Occipital lobe (tissue), 2 donors: Measurements from ENCODE around the gene FOXN3. TPM values are rescaled to one million over a fixed set of nuclear protein-coding genes. Genes with fewer than 3 reads are reported as not detected.

Source experiments
- DNase-seq: peaks from one replicate; lab custom pipeline; 2025; lab: John Stamatoyannopoulos, UW
- total RNA-seq: library from RNA; depleted of rRNA; stranded (reverse); fragments of >200 nt; gene quantifications from one replicate; pipeline ENCODE4 v1.2.3, GENCODE V29; 2014

FOXN3 gene
- total RNA-seq, 1 donor from 2014 or later, result 36.8 TPM

DNA sequence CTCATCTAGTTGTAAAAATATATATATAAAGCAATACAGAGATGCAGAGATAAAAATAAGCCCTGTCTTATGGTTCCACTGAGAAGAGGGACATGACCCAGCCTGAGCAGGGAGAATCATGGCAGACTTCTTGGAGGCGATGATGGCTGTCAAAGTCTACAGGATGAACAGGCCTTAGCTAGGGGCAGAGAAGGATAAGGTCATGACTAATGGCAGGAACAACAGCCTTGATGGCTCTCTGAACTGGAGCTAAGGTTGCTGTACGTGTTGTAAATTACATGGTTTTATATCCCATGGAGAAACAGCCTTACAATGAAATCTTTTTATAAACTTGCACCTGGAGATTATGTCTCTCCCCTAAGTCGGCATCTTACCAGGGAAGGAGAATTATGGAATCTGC, 32.4 kb downstream of the FOXN3 start:
- no peak for DNase-seq

DNA sequence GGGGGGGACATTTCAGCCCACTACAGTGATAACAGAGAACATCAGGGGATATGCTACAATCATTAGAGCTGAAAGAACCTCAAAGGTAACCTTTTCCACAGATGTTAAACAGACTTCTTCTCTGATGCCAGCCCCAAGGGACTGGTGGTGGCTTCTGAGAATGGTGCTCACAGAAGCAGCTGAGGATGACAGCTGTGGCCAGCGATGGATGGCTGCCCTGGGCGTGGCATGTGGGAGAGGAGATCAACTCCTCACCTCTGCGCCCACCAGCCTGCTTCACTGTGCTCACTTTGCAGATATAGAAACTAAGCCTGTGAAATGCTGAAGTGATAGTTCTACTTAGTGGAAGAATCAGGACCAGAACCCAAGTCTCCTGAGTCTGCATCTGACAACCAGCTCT, 33.0 kb downstream of the FOXN3 start:
- DNase-seq, result no peak

DNA sequence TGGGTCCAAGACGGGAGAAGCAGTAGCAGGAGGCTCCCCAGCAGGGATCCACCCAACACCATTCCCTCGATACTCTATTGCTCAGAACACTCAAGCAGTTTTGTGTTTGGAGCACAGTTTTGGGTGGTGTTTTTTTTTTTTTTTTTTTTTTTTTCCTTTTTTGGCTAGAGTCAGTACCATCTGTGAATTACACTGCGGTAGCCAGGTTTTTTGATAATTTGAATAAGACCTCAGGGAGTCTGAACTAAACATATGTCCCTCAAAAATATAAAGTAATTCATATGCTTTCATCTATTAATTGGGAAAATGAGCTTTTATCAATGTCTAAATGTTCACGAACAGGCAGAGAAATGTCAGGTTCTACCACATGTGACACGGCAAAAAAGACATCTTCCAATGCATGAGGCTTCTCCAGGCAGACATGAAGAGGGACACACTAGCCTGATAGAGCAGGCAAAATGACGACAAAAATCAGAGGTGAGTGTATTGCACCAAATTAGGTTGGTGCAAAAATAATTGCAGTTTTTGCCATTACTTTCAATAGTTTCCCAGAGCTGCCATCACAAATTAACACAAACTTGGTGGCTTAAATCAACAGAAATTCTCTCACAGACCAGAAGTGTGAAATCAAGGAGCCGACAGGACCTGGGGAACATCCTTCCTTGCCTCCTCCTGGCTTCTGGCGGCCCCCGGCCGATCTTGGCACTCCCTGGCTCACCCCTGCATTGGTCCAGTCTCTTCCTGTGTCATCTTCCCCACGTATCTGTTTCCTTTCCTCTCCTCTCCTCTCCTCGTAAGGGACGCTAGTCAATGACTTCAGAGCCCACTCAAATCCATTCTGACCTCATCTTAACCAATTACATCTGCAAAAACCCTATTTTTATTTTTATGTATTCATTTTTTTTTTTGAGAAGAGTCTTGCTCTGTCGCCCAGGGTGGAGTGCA, 33.9 kb downstream of the FOXN3 start:
- DNase-seq, result no peak

DNA sequence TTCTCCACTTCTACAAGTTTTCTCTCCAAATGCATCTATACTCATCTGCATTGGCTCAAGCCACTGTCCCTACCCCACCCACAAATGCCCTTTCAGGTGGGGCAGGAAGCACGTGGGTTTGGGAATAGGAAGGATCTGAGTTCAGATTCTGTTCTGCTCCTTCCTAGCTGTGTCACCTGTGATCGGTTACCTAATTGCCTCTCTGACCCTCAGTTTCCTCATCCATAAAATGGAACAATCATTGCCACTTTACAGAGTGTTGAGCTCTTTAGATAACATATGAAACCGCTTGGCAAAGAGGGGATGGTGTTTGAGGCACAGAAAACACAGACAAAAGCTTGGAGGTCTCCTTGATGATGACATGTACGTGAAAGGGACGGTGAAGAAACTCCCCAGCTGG, 34.5 kb downstream of the FOXN3 start:
- DNase-seq, result no peak

DNA sequence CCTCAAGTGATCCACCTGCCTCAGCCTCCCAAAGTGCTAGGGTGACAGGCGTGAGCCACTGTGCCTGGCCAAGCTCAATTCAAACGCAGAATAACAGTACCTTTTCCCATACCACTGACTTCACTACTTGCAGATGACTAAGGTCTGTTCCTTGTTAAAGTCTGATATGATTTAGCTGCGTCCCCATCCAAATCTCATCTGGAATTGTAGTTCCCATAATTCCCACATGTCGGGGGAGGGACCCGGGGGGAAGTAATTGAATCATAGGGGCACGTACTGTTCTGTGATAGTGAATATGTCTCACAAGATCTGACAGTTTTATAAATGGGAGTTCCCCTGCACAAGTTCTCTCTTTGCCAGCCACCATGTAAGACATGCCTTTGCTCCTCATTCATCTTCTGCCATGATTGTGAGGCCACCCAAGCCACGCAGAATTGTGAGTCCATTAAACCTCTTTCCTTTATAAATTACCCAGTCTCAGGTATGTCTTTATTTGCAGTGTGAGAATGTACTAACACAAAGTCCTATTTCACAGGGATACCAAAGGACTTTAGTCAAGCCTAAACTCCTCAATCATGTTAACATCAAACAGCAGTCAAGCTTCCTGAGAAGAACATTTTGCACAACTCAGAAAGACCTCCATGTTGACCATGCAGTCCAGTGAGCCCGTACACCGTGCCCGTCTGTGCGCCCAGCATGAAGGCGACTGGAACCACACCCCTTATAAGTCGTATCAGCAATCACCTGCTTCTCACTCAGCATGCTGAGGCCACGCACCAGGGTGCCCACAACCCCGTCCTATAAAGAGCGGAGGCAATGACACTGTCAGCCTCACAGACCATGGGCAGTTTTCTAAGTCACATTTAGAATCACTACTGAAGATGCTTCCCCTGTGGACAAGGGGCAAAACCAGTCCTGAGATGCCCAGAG, 36.9 kb downstream of the FOXN3 start:
- no peak for DNase-seq

DNA sequence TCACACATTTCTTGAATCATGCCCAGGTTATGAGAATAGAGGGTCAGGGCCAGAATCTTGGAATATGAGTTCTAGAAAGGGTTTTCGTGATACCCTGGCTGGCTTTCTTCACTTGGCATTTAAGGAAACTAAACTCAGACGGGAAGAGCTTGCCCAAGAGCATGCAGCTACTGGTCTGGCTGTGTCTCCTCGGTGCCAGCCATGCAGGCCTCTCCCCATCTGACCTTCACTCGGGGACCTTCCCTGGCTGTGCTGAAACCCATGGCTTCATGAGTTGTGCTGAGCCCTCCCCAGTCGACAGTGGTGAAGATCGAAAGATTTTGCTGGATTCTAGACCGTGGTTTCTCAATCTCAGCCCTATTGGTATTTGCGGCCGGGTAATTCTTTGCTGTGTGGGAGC, 38.0 kb downstream of the FOXN3 start:
- DNase-seq, result no peak

DNA sequence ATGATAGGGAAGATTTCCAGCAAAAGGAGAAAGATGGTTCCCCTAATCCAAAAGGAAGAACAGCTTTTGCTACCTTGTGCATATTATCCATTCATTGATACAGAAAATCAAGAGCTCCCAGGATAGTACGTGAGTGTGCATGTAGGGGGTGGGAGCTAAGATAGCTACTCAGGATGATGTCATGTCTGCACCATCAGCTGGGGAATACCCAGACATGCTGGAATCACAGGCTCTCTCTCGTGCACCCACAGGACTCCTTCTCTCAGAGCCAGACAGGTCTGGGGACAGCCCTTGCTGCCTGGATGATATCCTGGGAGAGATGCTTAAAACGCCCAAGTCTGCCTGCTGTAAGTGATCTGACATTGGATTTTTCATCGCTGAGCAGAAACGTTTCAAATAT, 38.9 kb downstream of the FOXN3 start:
- DNase-seq, result no peak

DNA sequence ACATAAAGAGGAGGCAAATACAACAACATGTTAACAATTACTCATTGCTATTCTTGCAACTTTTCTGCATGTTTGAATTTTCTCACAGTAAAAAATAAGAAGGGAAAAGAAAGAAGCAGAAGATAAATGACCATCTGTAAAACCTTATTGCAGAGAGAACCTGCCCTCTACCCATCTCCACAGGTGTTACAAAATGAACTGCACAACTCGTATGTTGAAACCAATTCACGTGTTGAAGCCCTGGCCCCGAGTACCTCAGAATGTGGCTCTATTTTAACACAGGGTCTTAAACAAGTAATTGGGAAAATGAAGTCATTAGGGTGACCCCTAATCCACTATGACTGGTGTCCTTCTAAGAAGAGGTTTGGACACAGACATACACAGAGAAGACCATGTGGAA, 39.5 kb downstream of the FOXN3 start:
- no peak for DNase-seq

DNA sequence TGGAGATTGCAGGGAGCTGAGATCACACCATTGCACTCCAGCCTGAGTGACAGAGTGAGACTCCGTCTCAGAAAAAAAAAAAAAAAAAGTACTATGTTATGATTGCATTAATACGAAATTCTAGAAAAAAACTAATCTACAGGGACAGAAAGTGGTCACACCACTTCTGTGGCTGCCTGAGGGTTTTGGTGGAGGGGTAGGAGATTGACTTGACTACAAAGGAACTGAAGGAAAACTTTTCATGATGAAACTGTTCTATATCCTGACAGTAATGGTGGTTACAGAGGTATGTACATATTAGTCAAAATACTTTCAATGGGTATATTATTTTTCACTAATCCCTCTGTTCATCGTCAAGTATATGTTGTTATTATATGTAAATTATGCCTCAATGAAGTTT, 42.1 kb downstream of the FOXN3 start:
- DNase-seq, result no peak

DNA sequence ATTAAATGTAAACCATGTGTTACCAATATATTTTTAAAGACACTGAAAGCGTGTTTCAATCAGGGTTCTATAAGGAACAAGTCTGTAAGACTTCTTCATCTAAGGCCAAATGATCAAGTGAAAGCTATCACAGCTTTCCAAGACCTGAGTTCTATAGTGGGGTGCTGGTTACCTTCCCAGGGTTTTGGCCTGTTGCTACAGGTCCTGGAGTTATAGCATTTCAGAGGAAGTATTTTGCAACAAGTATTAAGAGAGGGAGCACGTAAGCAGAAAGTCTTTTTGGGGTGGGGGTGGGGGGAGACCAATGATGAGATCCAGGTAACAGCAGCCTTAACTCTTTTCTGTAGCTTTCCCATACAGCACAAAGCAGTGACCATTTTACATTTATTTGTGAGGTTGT, 43.8 kb downstream of the FOXN3 start:
- no peak for DNase-seq

DNA sequence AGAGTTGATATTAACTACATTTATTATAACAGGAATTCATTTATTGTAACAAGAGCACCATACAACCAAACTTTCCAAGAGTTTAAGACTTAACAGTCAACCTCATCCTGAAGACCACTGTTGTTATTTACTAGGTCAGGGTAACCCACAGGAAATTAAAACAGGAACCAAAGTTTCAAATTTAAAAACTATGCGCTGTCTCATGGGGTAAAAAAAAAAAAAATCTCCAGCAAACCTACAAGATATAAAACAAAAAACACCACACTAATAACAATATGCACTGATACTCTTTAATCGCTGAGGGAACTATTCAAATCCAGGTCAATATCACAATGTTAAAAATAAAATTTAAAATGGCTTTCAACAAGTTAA, 44.5 kb downstream of the FOXN3 start:
- DNase-seq, result no peak

DNA sequence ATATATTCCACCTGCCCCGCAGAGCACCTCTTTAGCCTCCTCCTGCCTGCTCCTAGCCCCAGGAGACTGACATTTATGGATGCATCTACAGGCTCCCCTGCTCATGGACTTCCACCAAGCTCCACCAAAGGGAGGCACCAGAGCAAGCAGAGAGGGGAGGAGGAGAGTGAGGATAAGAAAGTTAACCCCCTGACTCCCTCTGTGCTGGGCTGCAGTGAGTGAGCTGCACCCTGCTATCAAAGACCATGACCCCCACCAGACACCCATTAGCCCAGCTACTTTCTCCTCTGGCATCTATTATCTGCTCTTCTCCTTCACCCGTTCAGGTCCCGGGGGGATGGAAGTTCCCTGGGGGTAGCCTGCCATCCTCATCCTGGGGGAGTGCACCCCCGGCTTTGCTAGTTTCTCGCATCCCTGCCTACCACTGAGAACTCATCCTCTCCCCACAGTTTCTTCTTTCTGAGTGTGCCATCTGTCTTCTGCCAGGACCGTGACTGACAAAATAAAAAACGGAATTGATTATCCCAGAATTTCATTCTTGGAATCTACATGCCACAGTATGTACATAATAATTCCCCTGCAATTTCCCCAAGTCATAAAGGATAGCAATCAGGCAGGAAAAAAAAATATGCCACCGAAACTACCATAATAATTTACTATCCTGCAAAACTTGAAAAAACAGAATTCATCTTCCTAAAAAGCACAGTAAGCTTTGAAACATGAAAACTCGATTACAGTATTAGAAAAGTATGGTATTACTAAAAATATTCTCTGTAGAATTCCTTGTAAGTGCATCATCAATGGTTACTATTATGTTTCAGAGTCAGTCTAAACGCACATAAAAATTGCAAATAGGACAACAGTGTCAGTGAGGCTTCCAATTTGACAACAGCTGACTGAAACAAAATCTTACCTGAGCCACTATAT, 45.2 kb downstream of the FOXN3 start:
- no peak for DNase-seq

DNA sequence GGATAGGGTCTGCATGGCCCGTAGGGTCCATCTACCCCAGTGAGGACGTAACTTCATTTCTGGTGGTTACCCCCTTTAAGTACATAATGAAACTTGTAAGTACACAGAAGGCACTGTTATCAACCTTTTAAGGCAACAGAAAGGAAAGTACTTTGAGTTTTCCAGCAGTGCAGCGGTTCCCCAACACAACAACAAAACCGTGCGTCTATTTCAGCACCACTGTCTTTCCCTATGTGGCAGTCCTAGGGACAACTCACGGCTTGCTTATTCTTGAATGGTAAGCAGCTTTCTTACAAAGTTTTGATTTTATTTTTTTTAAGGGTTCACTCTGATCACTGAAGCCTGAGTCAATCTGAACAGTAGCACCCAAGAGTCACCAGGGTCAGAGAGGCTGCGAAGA, 46.3 kb downstream of the FOXN3 start:
- no peak for DNase-seq

DNA sequence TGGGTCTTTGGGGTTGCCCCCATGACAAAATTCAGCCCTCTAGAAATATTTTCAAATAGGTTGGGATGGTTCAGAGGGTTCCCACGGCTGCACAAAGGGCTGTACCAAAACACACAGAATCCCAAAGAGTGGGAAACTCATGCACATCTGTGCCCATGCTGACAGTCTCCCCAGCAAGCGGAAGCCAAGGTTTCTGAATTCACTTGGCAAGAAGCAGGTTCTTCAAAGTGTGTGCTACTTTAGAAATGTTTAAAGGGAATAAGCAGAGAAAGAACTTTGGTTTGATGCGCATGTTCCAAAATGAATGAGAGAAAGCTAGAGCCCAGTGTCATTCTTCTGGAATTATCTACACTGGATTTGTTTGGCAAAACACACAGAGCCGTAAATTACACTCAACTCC, 46.7 kb downstream of the FOXN3 start:
- DNase-seq, result no peak

DNA sequence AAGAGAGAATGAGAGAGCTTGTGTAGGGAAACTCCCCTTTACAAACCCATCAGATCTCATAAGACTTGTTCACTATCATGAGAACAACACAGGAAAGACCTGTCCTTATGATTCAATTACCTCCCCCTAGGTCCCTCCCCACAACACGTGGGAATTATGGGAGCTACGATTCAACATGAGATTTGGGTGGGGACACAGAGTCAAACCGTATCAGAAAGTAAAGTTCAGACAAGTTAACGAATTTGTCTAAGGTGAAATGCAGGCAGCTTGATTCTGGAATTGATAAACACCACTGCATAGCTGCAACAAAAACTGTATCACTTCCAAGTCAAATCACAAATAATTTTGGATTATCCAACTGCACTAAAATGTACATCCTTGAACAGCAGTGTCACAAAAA, 47.4 kb downstream of the FOXN3 start:
- no peak for DNase-seq

DNA sequence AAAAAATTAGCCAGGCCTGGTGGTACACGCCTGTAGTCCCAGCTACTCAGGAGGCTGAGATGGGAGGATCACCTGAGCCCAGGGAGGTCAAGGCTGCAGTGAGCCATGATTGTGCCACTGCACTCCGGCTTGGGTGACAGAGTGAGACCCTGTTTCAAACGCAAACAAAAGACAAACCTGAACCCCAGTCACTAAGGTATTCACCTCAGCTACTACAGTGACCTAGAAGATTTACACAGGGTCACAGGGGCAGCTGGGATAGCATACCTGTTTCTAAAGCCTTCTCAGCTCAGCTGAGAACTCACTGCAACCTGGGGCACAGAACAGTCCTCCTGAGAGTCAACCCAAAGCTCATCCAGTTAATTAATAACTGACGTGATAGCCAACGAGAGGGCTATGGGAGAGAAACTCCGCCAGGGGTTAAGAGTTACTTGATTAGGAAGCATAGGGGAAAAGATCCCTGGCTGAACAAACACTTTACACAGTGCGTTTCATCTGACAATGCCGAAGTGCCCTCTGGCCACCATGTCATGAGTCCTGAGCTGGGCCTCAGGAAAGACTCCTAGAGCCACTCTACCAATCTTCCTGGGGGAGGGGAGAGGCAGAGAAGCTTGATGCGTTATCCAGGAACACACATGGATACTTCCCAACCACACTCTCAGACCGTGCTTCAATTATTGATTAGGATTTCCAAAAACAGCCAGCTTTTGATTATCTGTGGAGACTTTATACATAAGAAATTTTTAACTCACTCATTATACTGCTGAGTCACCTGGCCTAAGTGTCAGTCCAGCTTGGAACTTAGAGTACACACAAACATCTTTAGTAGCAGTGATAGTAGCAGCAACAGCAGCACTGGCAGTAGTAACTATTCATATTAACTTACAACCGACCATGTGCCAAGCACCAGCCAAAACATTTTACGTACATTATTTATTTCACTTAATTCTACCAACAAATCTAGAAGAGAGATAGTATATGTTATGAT, 48.2 kb downstream of the FOXN3 start:
- no peak for DNase-seq

DNA sequence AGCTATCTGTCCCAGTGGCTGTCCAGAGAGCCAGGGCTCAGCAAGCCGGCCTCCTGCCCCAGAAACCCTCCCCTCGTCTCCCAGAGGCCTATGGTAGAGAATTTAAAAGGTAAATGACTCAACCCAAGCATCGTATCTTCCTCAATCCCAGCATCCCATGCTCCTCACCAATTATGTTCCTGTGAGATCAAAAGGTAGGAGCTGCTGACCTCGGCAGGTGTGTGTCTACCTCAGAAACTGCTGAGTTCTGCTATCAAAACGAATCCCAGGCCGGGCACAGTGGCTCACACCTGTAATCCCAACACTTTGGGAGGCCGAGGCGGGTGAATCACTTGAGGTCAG, 49.3 kb downstream of the FOXN3 start:
- DNase-seq, result no peak

DNA sequence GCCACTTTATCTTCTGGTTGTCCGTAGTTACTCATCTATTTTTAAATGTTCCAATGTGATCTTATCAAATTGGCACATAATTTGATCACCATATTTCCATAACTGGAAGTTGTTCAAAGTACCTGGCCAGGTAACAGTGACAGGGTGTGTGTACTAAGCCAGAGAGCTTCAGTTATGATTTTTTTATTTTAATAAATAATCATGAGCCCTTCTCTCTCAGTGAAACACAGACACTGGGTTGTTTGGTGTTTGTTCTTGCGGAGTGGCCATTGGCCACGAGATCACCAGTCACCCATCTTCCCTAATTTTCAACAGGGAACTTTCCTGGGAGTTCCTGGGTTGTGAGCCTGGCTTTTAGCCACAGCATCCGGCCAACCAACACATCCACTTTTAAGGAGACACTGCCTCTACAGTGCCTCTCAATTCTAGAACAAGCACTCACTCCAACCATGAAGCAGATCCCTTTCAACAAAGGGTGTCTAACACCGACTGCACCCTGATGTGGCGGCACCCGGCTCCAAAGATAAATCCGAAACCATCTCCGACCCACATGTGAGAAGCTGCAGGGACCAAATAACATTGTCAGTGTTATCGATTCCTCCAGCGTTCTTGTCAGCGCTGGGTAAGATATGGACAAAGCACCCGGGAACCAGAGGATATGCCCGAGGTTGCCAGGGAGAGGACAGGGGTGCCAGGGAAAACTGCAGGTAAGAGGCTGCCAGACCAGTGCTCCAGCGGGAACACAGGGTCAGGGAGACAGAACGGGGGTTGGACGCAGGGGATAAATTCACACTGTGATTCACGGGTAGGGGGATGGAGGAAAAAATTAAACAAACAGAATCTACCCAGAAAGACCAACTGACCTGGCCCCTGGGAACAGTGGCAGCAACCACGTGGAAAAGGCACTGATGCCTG, 49.9 kb downstream of the FOXN3 start:
- DNase-seq, result no peak
